ENCODE results near the gene PRR18. TPM values are rescaled to one million over a fixed set of nuclear protein-coding genes. Genes with fewer than 3 reads are reported as not detected.
A peak's percentile ranks its signal among the peaks of the same experiment; 100 is the strongest.

The PRR18 gene
- total and polyA plus RNA-seq, 2 of the 13 experiments (the other 11 are each of a cell fraction or from before 2014, with no cell fraction given) = 0.04 TPM

- TF ChIP-seq ARNTL (CRISPR knock-in tag; IDR thresholded peaks at IDR 0.05) (peak; percentile 58; the same call in 1 of the 2 replicates), NCOA1 (CRISPR knock-in tag; IDR thresholded peaks at IDR 0.05) (peak; percentile 54; the same call in 1 of the 2 replicates), HMG20A (CRISPR knock-in tag; IDR thresholded peaks at IDR 0.05; ENCODE audit: borderline replicate concordance) (0 out of 2 replicates have a peak, but pooled peaks have one; percentile 12), SIX1 (CRISPR knock-in tag; IDR thresholded peaks at IDR 0.05; ENCODE audit: borderline replicate concordance) (no peak), ZNF33B (CRISPR knock-in tag; IDR thresholded peaks at IDR 0.05) (0 out of 2 replicates have a peak, but pooled peaks have one; percentile 49), ZNF7 (CRISPR knock-in tag; IDR thresholded peaks at IDR 0.05) (no peak), TFDP2 (CRISPR knock-in tag; IDR thresholded peaks at IDR 0.05) (peak; percentile 69), POLR2A (IDR thresholded peaks at IDR 0.05; ENCODE audit: insufficient read depth in 1 of 2, low read depth in 2 of 2, low read length in 2 of 2) (peak; percentile 94 to 98), SATB2 (CRISPR knock-in tag; IDR thresholded peaks at IDR 0.05) (peak; percentile 81; the same call in 1 of the 2 replicates), PLSCR1 (CRISPR knock-in tag; IDR thresholded peaks at IDR 0.05; ENCODE audit: borderline replicate concordance) (0 out of 2 replicates have a peak, but pooled peaks have one; percentile 64), ZNF136 (CRISPR knock-in tag; IDR thresholded peaks at IDR 0.05; ENCODE audit: low read depth) (peak; percentile 82; the same call in 1 of the 2 replicates), ZNF225 (CRISPR knock-in tag; IDR thresholded peaks at IDR 0.05) (peak; percentile 93), NFKBIZ (CRISPR knock-in tag; IDR thresholded peaks at IDR 0.05) (peak; percentile 39; the same call in 1 of the 2 replicates), ZNF772 (CRISPR knock-in tag; IDR thresholded peaks at IDR 0.05) (peak; percentile 58; the same call in 1 of the 2 replicates), CENPT (CRISPR knock-in tag; IDR thresholded peaks at IDR 0.05; ENCODE audit: low read depth) (0 out of 2 replicates have a peak, but pooled peaks have one; percentile 27), NKX3-1 (CRISPR knock-in tag; IDR thresholded peaks at IDR 0.05) (peak; percentile 92; the same call in 1 of the 2 replicates), ZBTB38 (CRISPR knock-in tag; IDR thresholded peaks at IDR 0.05) (peak; percentile 96; the same call in 1 of the 2 replicates), SIN3A (IDR thresholded peaks at IDR 0.05; ENCODE audit: borderline replicate concordance, low read depth, low read length) (peak; percentile 74; the same call in 1 of the 2 replicates), ATAD3A (CRISPR knock-in tag; IDR thresholded peaks at IDR 0.05) (no peak), XBP1 (CRISPR knock-in tag; IDR thresholded peaks at IDR 0.05) (no peak; the same call in none of the 2 replicates), NRL (CRISPR knock-in tag; IDR thresholded peaks at IDR 0.05; ENCODE audit: borderline replicate concordance) (peak; percentile 98), BATF2 (CRISPR knock-in tag; IDR thresholded peaks at IDR 0.05) (peak; percentile 87), BRF2 (CRISPR knock-in tag; IDR thresholded peaks at IDR 0.05) (0 out of 2 replicates have a peak, but pooled peaks have one; percentile 24), ZZZ3 (CRISPR knock-in tag; IDR thresholded peaks at IDR 0.05; ENCODE audit: borderline replicate concordance) (peak; percentile 77), TAF1 (CRISPR knock-in tag; IDR thresholded peaks at IDR 0.05) (peak; percentile 98), ZNF713 (CRISPR knock-in tag; IDR thresholded peaks at IDR 0.05) (no peak), ZNF850 (CRISPR knock-in tag; conservative IDR thresholded peaks at IDR 0.05) (no peak), SMC3 (IDR thresholded peaks at IDR 0.05; ENCODE audit: low read length) (no peak)
These were observed 34.4 kb upstream of the PRR18 start, which contains the start of gene SFT2D1 (continued) for GRCh38 chr6:166342349-166343149.

All from HepG2 (cell line).